Omental fat pad (tissue), 4 donors: ENCODE results near the gene APBA2. TPM values are rescaled to one million over a fixed set of nuclear protein-coding genes. Genes with fewer than 3 reads are reported as not detected.

Experiments used
- ATAC-seq: fragments of 150-250 bp; one replicate; pipeline ENCODE4 v1.9.1; 2016; ENCODE audit warnings: mild to moderate bottlenecking, moderate library complexity; ENCODE audit not compliant: low FRiP score
- DNase-seq: peaks from one replicate; pipeline ENCODE4 v3.0.0-alpha.2; 2019; ENCODE audit warnings: low spot score
- CTCF ChIP-seq, 3 donors: fragments of 450-650 bp; IDR thresholded peaks; one replicate each; pipeline ENCODE4 v1.5.1; 2016 to 2017; ENCODE audit warnings: antibody characterized with exemption in 3 of 3, mild to moderate bottlenecking in 3 of 3, moderate library complexity in 2 of 3
- total RNA-seq, 4 donors: library from RNA; depleted of rRNA; stranded (reverse); fragments of >200 nt; gene quantifications; one replicate each; pipeline ENCODE4 v1.1.0, GENCODE V29; 2016

APBA2 gene
- total RNA-seq, 4 donors from 2014 or later, result 0.93 to 4.3 (median 2.6) TPM

- TF ChIP-seq CTCF (IDR thresholded peaks at IDR 0.05), result no peak
- ATAC-seq (no peak), DNase-seq (no peak)
Observed at GRCh38 chr15:28943611-28944230, 57.9 kb downstream of the APBA2 start.

GRCh38 chr15:28944286-28944685 lies 58.5 kb downstream of the APBA2 start:
- DNase-seq, result no peak
- TF ChIP-seq CTCF (IDR thresholded peaks at IDR 0.05), result no peak
- ATAC-seq, result no peak

GRCh38 chr15:28944696-28945300 lies 59.0 kb downstream of the APBA2 start:
- no peak for DNase-seq
- no peak for ATAC-seq
- TF ChIP-seq CTCF (IDR thresholded peaks at IDR 0.05), result no peak

GRCh38 chr15:28945626-28946230 lies 60.0 kb downstream of the APBA2 start:
- DNase-seq (no peak), ATAC-seq (no peak)
- no peak for TF ChIP-seq CTCF (IDR thresholded peaks at IDR 0.05)

- no peak for DNase-seq
- ATAC-seq, result no peak
- no peak for TF ChIP-seq CTCF (IDR thresholded peaks at IDR 0.05)
Observed at GRCh38 chr15:28946803-28947202, 61.0 kb downstream of the APBA2 start.

- no peak for DNase-seq
- no peak for ATAC-seq
- TF ChIP-seq CTCF (IDR thresholded peaks at IDR 0.05), result no peak
Observed at GRCh38 chr15:28947221-28947674, 61.5 kb downstream of the APBA2 start.

- DNase-seq (no peak), ATAC-seq (no peak)
- no peak for TF ChIP-seq CTCF (IDR thresholded peaks at IDR 0.05)
Observed at GRCh38 chr15:28948036-28948435, 62.3 kb downstream of the APBA2 start.
